SK-N-SH (cell line): ENCODE results near the gene RBM17.

Experiments
- CTCF ChIP-seq: fragments of 200-600 bp; sonication (generic); IDR thresholded peaks from 2 replicates; pipeline ENCODE4 v1.6.1; 2017; ENCODE audit warnings: antibody characterized with exemption, mild to moderate bottlenecking, moderate library complexity
- EP300 ChIP-seq, 2 experiments: IDR thresholded peaks; 2 replicates each; pipeline versions ENCODE4 v1.4.0 to v1.6.1; 2012; ENCODE audit warnings: borderline replicate concordance in 1 of 2, low read depth in 1 of 2, low read length in 1 of 2
- MXI1 ChIP-seq: IDR thresholded peaks from 2 replicates; pipeline ENCODE4 v1.6.1; 2012; ENCODE audit warnings: mild to moderate bottlenecking, low read depth, low read length, improper control_type of control experiment
- PBX3 ChIP-seq: IDR thresholded peaks from 2 replicates; pipeline ENCODE4; 2012
- POLR2AphosphoS5 ChIP-seq: IDR thresholded peaks from 2 replicates; pipeline ENCODE4 v1.6.1; 2012; ENCODE audit warnings: low read depth, low read length
- RAD21 ChIP-seq: IDR thresholded peaks from 2 replicates; pipeline ENCODE4 v1.6.1; 2012; ENCODE audit warnings: mild to moderate bottlenecking, low read length
- RCOR1 ChIP-seq: fragments of 150-350 bp; IDR thresholded peaks from 2 replicates; pipeline ENCODE4 v1.6.1; 2017; ENCODE audit warnings: antibody characterized with exemption, low read length
- REST ChIP-seq: IDR thresholded peaks from 2 replicates; pipeline ENCODE4 v1.6.1; 2012; ENCODE audit warnings: mild to moderate bottlenecking, low read depth, low read length, moderate library complexity
- RFX5 ChIP-seq: IDR thresholded peaks from 2 replicates; pipeline ENCODE4 v1.6.1; 2012; ENCODE audit warnings: mild to moderate bottlenecking, improper control_type of control experiment, low read length
- USF1 ChIP-seq: IDR thresholded peaks from 2 replicates; pipeline ENCODE4 v1.4.0; 2012; ENCODE audit warnings: low read depth, borderline replicate concordance

- no peak for TF ChIP-seq POLR2AphosphoS5
- TF ChIP-seq PBX3, result no peak
- no peak for TF ChIP-seq CTCF
- no peak for TF ChIP-seq MXI1
- no peak for TF ChIP-seq EP300 (IDR thresholded peaks at IDR 0.05; ENCODE audit: borderline replicate concordance in 1 of 2, low read depth in 1 of 2, low read length in 1 of 2)
- TF ChIP-seq USF1, result no peak
- no peak for TF ChIP-seq RAD21
- no peak for TF ChIP-seq REST
- TF ChIP-seq RFX5, result no peak
- no peak for TF ChIP-seq RCOR1
Observed at GRCh38 chr10:6097063-6097462, 8.2 kb downstream of the RBM17 start.
